Muscle of leg (tissue), 11 donors: ENCODE data around the gene PLCD1. TPM values are rescaled to one million over a fixed set of nuclear protein-coding genes. Genes with fewer than 3 reads are reported as not detected.
A peak's percentile ranks its signal among the peaks of the same experiment; 100 is the strongest.
"Not testable (repeated sequence)": the region's sequence is repeated elsewhere in the genome, so short reads cannot be mapped to it uniquely, and the experiment has no call there.

Experiments
- DNase-seq: peaks from one replicate; pipeline ENCODE4 v3.0.0; 2013
- H3K27ac ChIP-seq: one replicate; pipeline ENCODE4 v1.5.1; 2013; ENCODE audit warnings: mild to moderate bottlenecking, low read length, control low read depth
- H3K27me3 ChIP-seq: one replicate; pipeline ENCODE4 v1.6.1; 2013; ENCODE audit warnings: low read length; ENCODE audit not compliant: control insufficient read depth, insufficient read depth
- H3K36me3 ChIP-seq: one replicate; pipeline ENCODE4 v1.6.1; 2013; ENCODE audit warnings: low read length; ENCODE audit not compliant: control insufficient read depth, insufficient read depth
- H3K4me1 ChIP-seq: one replicate; pipeline ENCODE4 v1.6.1; 2013; ENCODE audit warnings: low read length; ENCODE audit not compliant: control insufficient read depth, insufficient read depth
- H3K4me3 ChIP-seq: one replicate; pipeline ENCODE4 v1.5.1; 2013; ENCODE audit warnings: low read length, control low read depth
- H3K9me3 ChIP-seq: replicated peaks from 2 replicates; pipeline ENCODE4 v1.6.1; 2013; ENCODE audit warnings: low read depth, low read length; ENCODE audit not compliant: control insufficient read depth
- WGBS: methylation state at CpG from one replicate; pipeline ENCODE4 v1.1.5; 2013; ENCODE audit warnings: missing lambda C conversion rate; ENCODE audit not compliant: insufficient coverage; 5-methylcytosine and 5-hydroxymethylcytosine counted together
- polyA plus RNA-seq, 8 donors: library from polyadenylated mRNA; unstranded; fragments of 120-200 nt; gene quantifications; one replicate each; pipeline versions ENCODE4 v1.2.1 to v1.2.3, GENCODE V29; 2013; ENCODE audit warnings: inconsistent platforms in 1 of 8, low replicate concordance in 1 of 8; ENCODE audit not compliant: insufficient read length in 8 of 8, insufficient read depth in 1 of 8
- total RNA-seq: library from RNA; stranded (reverse); fragments of 120-200 nt; gene quantifications from one replicate; pipeline ENCODE4 v1.2.4, GENCODE V29; 2013

The PLCD1 gene
- total and polyA plus RNA-seq, 9 donors: 7.9 to 16.4 (median 10.9) TPM

DNA sequence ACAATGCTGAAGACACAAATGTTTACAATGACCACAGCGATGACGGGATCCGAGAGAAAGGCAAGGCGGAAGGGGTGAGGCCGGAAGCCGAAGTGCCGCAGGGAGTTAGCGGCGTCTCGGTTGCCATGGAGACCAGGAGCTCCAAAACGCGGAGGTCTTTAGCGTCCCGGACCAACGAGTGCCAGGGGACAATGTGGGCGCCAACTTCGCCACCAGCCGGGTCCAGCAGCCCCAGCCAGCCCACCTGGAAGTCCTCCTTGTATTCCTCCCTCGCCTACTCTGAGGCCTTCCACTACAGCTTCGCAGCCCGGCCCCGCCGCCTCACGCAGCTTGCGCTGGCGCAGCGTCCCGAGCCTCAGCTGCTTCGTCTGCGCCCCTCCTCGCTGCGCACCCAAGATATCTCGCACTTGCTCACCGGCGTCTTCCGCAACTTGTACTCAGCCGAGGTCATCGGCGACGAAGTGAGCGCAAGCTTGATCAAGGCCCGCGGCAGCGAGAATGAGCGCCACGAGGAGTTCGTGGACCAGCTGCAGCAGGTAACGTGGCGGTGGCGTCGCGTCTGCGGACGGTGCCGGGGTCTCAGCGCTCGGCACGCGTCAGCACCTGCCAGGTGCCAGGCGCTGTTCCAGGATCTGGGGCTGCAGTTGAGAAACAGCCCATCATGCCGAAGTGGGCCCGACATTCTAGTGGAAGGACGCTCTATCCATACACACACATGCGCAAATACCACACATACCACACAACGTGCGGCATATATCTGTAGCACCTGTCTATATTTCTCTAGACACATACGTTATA lies 9.9 kb upstream of the PLCD1 start, which contains the start of gene DLEC1:
Gene DLEC1 (plus strand): TSS at position 108 of the 798 bp plus-strand sequence. CDS start 18 bp downstream, at position 126.
- Histone ChIP-seq H3K4me1 (peaks cover 12% of the 10 kb centered on the region), H3K9me3 (no peaks in the 10 kb centered on the region), H3K4me3 (peak within 1 kb of the TSS; percentile 43), H3K36me3 (no peaks in the 10 kb centered on the region), H3K27me3 (peaks cover 22% of the 10 kb centered on the region), H3K27ac (no peak within 1 kb of the TSS)
- peak; percentile 84 for DNase-seq
- WGBS: under 1% methylated on average over 61 of the region's 67 CpGs

DNA sequence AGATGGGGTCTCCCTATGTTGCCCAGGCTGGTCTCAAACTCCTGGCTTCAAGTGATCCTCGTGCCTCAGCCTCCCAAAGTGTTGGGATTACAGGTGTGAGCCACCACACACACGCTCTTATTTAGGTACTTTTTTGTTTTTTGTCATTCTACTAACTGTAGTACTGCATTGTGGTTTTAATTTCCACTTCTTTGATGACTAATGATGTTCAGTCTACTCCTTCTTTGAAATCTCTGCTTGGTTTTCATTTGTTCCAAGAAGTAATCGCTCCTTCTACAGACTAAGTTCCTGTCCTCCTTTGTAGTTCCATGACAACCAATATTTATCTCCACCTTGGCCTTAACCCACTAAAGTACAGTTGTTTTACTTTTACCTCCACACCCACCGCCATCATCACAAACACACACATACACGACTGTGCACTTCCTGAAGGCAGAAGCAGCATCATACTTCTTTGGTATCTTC lies 9.0 kb upstream of the PLCD1 start:
- Histone ChIP-seq H3K36me3 (no peaks in the 10 kb centered on the region), H3K27ac (no peak overlapping the region), H3K9me3 (no peaks in the 10 kb centered on the region), H3K27me3 (peaks cover 22% of the 10 kb centered on the region), H3K4me3 (no peak overlapping the region), H3K4me1 (peaks cover 12% of the 10 kb centered on the region)
- DNase-seq: no peak
- 92% methylated on average over 2 of the region's 5 CpGs for WGBS

GRCh38 chr3:38036906-38037305 lies 7.5 kb upstream of the PLCD1 start:
- Histone ChIP-seq H3K36me3 (no peaks in the 10 kb centered on the region), H3K4me3 (no peak overlapping the region), H3K9me3 (no peaks in the 10 kb centered on the region), H3K27me3 (peaks cover 19% of the 10 kb centered on the region), H3K4me1 (peaks cover 12% of the 10 kb centered on the region), H3K27ac (no peak overlapping the region)
- no peak for DNase-seq
- 77% methylated on average over 3 of the region's 3 CpGs for WGBS

GRCh38 chr3:38036286-38036685 lies 6.8 kb upstream of the PLCD1 start:
- no peak for DNase-seq
- Histone ChIP-seq H3K27me3 (peaks cover 21% of the 10 kb centered on the region), H3K4me1 (peaks cover 13% of the 10 kb centered on the region), H3K4me3 (no peak overlapping the region), H3K27ac (no peak overlapping the region), H3K36me3 (no peaks in the 10 kb centered on the region), H3K9me3 (no peaks in the 10 kb centered on the region)
- WGBS: no CpG with 5 or more reads among the region's 5 CpGs

- not testable (repeated sequence) for DNase-seq, H3K4me3 ChIP-seq, H3K27ac ChIP-seq, H3K36me3 ChIP-seq, H3K9me3 ChIP-seq
- Histone ChIP-seq H3K4me1 (peaks cover 22% of the 10 kb centered on the region), H3K27me3 (peaks cover 15% of the 10 kb centered on the region)
- 72% methylated on average over 3 of the region's 9 CpGs for WGBS
These were observed 4.9 kb upstream of the PLCD1 start for GRCh38 chr3:38034335-38034734.

DNA sequence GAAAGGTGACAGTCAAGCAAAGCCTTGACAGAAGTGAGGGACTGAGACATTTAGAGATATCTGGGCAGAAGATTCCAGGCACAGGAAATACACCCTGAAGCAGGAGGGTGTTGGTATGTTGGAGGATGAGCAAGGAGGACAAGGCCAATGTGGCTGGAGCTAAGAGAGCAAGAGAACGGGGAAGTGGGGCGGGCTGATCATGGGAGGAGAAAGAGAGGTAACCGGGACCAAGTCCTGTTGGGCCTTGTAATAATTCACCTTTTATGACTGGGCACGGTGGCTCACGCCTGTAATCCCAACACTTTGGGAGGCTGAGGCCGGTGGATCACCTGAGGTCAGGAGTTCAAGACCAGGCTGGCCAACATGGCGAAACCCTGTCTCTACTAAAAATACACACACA lies 4.1 kb upstream of the PLCD1 start:
- H3K4me3 ChIP-seq, H3K9me3 ChIP-seq, H3K27ac ChIP-seq, DNase-seq, H3K36me3 ChIP-seq: not testable (repeated sequence)
- H3K27me3 ChIP-seq: peaks cover 16% of the 10 kb centered on the region
- peaks cover 21% of the 10 kb centered on the region for H3K4me1 ChIP-seq
- 83% methylated on average over 2 of the region's 7 CpGs for WGBS

- no peak for DNase-seq
- no peaks in the 10 kb centered on the region for H3K9me3 ChIP-seq
- H3K4me3 ChIP-seq: no peak overlapping the region
- no peak overlapping the region for H3K27ac ChIP-seq
- 60% methylated on average over 1 of the region's 1 CpG for WGBS
- H3K4me1 ChIP-seq: peaks cover 23% of the 10 kb centered on the region
- no peaks in the 10 kb centered on the region for H3K36me3 ChIP-seq
- peaks cover 17% of the 10 kb centered on the region for H3K27me3 ChIP-seq
These were observed 3.0 kb upstream of the PLCD1 start for GRCh38 chr3:38032328-38032865.

- 42% methylated on average over 3 of the region's 9 CpGs for WGBS
- H3K27me3 ChIP-seq: peaks cover 15% of the 10 kb centered on the region
- peaks cover 23% of the 10 kb centered on the region for H3K4me1 ChIP-seq
- no peaks in the 10 kb centered on the region for H3K9me3 ChIP-seq
- no peak overlapping the region for H3K27ac ChIP-seq
- H3K4me3 ChIP-seq: no peak overlapping the region
- H3K36me3 ChIP-seq: no peaks in the 10 kb centered on the region
- DNase-seq: no peak
These were observed 1.9 kb upstream of the PLCD1 start for GRCh38 chr3:38031022-38031994.

DNA sequence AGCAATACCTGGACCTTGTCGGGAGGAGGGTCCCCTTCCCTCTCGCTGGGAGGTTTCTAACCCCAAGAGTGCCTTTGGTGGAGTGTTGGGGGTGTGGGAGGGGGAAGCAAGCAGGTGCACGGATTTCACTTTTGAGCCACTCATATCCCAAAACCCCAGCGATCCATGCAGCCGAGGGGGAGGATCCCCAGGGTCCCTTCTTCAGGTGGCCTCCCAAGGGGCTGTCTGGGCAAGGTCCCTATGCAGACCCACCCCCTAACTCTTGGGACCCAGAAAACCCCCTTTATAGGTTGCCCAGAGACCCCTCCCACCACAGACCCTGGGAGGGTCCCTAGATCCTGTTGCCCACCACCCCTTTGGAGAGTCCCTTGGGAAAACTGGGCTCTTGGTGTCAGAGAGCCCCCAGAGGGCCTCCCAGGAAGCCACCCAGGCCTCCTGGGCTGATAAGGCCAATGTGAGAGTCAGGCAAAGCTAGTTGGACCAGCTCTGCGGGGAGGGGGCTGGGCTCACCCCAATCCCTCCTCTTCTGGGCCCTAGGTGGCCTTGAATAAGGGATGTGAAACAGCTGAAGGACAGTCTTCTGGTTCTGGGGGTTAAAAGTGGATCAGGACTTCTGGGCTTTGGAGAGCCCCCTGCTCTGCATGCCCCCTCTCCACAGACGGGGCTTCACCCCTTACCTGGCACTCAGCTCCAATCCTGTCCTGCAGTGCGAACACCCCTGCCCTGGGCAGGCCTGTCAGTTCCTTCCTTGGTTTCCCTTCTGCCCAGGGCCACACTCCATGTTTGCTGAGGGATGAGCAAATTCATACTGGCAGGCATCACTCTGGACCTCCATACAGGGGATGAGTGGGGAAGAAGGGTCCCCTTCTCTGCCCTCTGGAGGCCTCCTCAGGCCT lies 932 bp upstream of the PLCD1 start:
- H3K9me3 ChIP-seq: no peaks in the 10 kb centered on the region
- no peaks in the 10 kb centered on the region for H3K36me3 ChIP-seq
- WGBS: 43% methylated on average over 5 of the region's 8 CpGs
- peaks cover 28% of the 10 kb centered on the region for H3K4me1 ChIP-seq
- DNase-seq: no peak
- H3K27me3 ChIP-seq: peaks cover 15% of the 10 kb centered on the region
- peak overlapping the region; percentile 72 for H3K27ac ChIP-seq
- peak overlapping the region; percentile 76 for H3K4me3 ChIP-seq
